NCI-H82 (cell line): ENCODE data around the gene PRKG1.
"Not testable (repeated sequence)": the region's sequence is repeated elsewhere in the genome, so short reads cannot be mapped to it uniquely, and the experiment has no call there.

Experiments
- DNase-seq: peaks from one replicate; lab custom pipeline; 2025; lab: John Stamatoyannopoulos, UW

The PRKG1 gene

DNA sequence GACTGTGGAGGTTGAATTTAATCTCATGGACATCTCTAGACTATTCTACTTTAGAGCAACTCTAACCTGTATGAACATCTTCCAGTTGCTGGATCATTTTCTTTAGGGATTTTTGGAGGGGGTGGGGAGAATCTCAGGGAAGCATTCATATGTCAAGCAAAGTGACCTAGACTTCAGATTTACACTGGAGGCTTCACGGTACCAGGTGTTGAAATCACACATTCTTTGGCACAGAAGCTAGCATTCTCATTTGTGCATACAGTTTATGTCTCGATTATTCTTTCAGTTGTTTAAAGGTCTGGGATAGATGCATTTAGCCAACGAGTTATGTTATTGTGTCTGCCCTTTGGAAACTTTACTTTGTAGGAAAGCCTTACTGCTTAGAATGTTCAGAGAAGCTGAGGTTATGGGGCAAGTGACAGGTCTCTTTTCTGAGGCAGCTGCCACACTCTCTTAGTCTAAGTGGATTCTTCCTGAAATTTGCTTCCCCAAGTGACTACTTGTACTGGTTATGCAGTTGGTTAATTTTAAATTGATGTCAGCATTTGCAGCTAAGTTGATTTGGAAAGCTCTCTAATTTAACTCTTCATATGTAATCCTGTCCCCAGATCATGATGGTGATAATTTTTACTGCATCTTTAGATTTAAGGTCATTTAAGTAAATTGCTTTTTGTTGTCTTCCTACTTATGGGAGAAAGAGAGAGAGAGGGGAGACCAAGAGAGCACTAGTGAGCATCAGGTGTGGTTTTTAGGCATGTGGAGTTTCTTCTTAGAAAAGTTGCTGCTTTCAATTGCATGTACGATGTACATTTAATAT is 153.8 kb downstream of the PRKG1 start:
- DNase-seq, result no peak

DNA sequence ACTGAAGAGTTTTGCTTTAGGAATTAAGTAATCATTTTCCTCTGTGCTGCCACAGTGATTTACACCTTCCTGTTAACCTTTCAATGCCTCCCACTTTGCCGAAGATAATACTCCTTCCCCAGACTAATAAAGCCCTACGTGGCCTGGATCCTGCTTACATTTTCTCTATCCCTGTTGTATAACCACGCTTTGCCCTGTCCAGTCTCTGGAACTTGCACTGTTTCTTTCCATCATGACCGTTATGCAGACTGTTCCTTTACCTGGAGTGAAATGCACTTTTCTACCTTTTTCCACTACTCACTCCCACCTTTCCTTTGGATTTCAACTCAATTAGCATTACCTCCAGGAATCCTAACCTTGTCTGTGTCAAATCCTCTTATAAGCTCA is 154.4 kb downstream of the PRKG1 start:
- no peak for DNase-seq

DNA sequence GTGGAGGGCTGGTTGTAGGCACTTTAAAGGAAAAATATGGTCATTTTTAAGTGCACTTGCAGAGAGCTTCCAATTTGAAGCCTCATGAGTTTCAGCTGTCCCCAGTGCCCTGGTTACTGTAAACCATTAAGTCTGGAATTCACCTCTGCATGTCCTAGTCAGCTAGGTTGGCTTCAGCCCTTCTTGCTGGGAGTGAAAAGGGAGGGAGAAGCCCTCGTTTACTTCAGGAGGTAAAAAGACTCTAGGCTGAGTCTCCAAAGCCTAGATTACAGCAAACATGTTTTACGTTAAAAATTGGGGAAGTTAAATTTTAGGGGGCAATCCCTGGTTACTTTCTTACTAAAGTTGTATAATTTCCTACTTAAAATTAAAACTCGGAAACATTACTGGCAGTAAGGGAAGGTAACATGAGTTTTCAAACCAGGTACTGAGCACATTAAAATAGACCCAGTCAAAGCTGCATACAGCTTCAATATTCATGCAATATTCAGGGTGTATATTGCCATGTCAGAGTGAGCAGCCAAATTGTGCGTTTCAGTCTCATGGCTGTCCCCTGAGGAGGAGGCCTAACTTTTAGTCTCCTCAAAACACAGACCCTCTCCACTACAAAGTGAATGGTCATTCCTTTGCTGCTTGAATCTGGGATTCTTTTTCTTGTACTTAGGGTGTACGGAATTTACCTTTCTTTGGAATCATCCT is 156.7 kb downstream of the PRKG1 start:
- no peak for DNase-seq

DNA sequence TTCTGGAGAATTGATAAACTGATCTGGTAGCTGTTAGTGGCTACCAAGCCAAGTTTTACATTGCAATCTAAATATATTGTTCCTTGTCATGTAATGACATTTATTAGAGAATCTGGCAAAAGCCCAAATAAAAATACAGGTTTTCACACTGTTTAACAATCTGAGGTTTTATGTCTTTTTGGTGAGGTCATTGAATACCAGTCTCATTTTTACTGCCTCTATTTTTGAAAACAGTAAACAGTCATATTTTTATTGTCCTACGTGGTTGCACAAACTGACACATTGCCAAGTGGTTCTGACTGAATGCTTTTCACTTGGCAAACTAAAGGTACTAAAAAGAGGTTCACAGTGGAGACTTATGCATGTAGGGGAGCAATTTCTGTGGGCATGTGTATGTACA is 157.5 kb downstream of the PRKG1 start:
- DNase-seq, result no peak

DNA sequence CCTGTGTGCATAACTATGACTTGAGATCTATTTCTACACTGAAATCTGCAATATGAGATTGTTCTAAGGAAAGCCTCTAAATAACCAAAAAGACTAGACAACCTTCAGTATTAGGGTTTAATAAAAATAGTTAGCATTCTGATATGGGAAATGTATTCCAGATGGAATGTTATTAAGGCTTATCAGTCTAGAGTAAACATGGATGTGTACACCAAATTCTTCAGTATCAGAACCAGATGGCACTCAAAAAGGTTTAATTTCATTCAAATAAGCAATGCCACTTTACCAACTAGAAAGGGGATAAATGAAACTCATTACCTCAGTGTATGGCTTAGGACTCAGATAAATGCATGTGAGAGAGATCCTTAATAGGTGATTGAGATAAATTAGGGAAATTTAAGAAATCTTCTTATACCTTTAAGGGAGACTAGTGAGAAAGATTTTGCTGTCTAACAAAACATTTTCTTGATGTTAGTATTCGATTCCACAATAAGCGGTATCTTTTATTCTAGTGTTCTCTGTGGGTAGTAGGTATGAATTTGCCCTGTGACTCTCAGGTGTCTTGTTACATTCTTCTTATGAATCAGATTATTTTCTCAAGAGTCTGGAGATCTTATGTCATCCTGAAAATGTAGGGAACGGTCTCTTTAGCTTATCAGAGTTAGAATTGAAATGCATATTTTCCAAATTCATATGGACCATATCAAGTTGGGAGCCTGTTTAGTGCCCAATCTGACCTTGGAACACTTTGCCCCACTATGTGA is 159.2 kb downstream of the PRKG1 start:
- DNase-seq, result no peak

DNA sequence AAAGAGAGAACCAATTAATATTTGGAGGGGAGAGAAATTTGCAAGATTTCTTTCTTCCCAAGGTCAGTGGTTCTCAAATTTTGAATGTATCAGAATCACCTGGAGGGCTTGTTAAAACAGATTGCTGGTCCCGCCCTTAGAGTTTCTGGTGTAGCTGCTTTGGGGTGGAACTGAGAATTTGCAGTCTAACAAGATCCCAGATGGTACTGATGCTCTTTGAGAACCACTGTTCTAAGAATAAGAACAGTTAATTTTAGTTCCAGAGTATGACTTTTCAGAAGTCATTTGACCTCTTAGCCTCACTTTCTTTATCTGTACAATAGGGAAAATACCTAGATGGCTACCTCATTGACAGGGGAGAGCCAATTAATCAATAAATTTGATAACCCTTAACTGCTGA is 161.6 kb downstream of the PRKG1 start:
- DNase-seq, result no peak

DNA sequence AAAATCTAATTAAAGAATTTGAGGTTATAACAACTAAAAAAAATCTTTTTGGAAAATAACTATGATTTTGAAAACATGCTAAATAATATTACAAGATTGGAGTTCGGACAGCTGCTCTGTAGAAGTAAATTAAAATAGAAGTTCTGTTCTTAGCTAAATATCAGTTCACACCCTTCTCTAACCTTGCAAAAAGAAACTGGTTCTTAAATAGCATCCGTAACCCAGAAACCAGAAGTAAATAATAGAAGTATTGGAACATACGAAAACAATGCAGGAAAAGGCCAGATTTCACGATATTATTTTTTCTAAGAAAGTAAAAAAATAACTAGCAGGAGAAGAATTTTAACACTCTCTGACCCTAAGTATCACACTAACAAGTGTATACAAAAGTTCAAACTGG is 164.7 kb downstream of the PRKG1 start:
- DNase-seq, result no peak

DNA sequence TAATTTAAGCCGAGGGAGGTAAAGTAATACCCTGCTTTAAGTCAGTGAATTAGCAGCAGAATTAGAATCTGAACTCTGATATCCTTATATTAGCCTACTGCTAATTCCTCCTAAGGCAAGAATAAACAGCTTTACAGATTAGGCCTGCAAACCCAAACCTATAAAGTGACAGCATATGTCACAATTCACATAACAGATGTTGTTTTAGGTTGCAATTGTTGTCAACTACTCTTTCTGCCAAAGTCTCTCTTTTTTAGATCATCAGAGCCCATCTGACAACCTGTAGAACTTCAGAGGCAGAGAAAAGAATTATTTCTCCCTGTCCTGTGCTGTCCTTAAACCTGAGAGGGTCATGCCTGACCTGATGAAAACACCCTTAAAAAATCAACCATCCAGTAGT is 167.2 kb downstream of the PRKG1 start:
- peak; percentile 66 for DNase-seq

DNA sequence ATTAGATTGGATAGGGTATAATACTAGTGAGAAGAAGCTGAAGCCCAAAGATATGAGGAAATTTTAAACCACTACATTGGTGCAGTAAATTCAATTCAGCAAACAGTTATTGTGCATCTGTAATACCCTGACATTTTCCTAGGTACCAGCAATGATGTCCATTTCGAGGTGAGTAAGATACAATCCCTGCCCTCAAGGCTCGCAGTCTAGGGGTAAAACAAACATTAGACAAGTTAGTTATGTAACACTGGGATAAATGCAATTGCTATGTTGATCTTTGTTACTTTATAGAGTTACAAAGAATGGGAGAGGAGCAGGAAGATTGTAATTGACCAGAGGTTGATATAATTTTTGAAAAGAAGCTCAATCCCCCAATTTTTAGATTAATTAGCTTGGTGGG is 168.1 kb downstream of the PRKG1 start:
- no peak for DNase-seq

DNA sequence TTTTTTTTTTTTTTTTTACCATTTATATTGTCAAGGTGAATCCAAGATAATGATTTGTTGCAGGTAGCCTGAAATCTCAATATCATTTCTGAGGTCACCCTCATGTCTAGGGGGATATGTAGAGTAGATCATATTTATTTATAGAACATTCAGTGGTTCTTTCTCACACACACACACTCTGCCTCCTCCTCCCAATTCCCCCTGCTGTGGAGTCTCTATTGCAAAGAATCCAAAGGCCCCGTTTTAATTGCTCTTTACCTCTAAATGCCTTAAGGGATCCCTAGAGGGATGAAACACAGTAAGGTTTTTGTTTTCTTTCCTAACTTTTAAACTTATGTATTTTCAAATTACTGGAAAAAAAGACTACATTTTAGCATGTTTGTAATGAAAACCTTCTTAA is 170.0 kb downstream of the PRKG1 start:
- DNase-seq, result no peak

DNA sequence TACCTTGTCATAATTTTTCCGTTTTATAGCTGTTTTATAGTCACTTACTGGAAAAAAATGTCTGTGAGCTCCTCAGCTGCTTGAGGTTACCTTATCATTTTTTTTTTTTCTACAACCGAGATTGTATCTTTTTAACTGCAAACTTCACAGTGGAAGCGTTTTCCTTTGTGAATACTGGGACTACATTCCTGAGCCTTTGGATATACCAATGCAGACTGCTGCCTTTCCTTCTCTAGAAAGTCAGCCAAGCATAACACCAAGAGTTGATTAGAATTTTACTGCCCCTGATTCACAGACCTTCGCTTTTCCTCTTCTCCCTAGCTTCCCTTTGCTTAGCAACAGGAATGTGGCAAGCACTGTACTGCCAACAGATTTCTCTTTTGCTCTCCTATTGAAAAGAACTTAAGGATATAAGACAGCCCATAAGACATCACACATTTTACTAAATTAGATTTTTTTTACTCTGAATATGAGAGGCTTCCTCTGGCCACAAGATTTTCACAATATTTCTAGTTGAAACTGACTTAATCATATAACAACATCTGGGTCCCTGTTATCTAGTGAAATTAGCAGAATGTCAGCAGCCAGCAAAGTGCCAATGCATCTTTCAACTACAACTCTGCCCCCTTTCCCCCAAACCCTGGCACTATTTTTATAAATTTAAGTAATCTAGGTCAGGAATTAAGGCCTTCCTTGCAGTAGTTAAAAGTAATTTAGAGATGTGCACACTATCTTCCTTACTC is 170.6 kb downstream of the PRKG1 start:
- no peak for DNase-seq

DNA sequence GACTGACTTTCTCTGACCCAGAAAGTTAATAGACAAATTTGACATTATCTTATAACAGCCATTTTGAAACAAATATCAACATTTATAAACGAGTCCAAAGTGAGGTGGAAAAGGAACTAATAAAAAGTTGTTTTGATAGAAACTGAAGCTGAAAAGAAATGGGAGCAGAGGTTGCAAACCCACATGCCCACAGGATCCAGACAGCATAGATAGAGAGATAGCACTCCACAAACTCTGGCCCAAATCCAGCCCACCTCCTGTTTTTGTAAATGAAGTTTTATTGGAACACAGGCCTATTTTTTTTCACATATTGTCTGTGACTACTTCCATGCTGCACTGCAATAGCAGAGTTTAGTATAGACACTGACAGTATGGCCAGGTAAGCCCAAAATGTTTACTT is 171.9 kb downstream of the PRKG1 start:
- DNase-seq, result no peak

DNA sequence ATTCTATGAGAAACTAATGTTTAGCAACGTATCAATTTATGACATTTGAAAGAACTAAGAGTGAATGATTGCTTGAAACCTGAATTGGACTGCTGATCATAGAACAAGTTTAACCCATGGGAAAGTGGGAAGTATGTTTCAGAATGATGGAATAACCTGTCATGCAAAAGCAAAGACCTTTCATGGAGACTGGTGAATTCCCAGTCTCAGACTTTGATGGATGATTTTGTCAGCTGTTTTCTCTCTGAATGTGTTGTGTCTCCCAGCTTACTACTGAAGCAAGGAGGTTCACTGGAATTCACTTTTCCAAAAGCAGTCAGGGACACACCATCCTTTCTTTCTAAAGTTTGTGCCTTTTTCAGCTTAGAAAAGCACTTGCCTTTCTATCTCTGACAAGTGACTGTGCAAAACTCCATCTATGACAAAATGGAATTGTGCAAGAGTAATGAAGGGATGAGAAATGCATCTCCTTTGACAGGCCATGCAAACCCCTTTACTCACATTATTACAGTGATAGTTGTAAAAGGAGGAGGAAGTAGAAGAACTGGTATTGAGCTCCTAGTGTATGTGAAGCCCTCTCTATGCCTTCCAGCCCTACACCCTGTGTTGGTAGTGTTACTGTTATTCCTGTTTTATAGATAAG is 176.1 kb downstream of the PRKG1 start:
- no peak for DNase-seq

DNA sequence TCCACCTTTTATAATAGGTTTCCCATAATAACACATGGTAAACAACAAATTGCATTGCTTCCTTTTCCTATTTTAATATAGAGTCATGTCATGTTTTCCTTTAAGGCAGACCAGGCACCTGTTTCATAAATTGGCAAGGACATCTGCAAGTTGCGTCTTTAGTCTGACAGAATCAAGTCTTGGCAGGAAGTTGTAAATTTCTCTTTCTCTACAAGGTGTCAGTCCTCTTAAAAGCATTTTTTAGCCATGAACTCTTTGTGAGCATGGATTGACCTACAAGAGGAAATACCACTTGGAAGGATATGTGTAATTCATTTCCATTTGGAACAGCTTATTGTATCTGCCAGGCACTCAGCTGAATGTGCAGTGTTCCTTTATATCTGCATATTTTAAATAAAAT is 176.8 kb downstream of the PRKG1 start:
- DNase-seq, result no peak

DNA sequence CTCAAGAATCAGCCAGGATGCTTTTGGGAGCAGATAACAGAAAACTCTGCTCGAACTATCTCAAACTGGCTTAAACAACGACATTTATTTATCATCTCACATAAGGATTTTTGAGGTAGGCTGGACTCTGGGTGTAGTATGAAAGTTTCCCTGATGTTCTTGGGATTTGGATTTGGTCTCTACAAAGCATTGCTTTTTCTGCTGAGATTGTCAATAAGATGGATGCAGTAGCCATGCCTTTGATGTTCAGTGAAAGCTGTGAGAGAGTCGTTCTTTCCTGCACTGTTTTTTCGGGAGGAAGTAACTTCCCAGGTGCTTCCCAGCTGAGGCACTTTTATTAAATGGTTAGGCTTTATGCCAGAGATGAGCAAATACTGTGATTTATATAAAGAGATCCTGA is 181.1 kb downstream of the PRKG1 start:
- no peak for DNase-seq

DNA sequence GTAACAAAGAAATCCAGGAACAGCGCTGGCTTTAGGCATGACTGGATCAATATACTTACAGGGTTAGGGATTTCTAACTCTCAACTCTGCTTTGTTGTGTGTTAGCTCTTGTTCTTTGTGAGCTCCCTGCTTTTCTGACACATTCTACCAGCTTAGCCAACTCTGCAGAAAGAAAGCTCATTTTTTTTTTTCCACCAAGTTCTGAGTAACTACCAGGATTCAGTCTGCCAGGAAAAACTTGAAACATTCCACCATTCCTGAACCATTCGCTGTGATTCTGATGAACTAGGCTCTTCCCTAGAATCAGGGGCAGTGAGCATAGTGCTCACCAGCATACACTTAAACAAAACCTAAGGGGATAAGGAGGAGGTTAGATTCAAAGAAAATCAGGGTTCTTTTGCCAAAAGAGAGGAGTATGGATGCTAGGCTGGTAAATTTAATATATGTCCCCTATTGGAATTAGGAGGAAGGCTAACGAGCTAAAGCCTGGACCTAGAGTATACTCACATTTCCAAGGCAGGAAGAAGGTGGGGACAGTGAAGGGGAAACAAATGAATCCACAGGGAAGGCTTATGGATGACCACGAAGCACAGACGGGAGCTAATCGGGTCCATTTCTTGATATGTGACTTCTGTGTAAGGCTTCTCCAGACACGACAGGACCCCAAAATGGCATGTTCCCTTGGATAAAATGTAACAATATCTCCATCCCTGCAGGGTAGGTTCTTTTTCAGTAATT is 183.4 kb downstream of the PRKG1 start:
- DNase-seq, result no peak

DNA sequence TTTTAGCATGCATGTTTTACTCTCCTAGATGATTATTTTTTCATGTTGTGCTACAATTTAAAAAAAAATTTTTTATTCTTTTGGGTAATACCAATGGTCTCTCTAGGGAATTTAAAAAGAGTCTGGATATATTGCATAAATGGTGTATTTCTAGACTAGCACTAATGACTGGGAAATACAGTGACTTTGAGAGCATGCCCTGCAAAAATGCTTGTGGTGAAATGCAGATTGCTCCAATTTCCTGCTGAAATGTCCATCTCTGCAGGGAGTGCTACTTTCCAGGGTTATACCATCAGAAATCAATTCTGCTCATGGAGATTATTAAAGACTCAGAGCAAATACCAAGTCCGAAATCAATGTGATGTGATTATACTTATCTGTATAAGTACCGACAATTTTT is 186.1 kb downstream of the PRKG1 start:
- no peak for DNase-seq

DNA sequence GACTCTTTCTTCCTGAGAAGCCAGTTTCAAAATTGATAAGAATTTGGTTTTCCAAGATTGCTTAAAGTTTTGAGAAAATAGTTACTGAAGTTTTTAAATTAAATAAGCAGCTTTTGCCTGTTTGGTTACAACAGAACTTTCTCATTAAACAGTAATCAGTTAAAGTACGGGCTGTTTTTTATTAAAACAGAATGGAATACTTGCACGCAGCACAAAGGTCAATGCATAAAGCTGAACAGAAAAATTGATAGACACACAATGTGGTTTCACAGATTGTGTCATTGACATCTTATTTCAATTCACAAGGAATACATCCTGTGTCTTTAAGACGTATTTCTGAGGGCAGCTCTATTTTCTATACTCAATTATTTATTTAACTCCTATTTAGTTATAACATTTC is 192.2 kb downstream of the PRKG1 start:
- DNase-seq, result no peak

DNA sequence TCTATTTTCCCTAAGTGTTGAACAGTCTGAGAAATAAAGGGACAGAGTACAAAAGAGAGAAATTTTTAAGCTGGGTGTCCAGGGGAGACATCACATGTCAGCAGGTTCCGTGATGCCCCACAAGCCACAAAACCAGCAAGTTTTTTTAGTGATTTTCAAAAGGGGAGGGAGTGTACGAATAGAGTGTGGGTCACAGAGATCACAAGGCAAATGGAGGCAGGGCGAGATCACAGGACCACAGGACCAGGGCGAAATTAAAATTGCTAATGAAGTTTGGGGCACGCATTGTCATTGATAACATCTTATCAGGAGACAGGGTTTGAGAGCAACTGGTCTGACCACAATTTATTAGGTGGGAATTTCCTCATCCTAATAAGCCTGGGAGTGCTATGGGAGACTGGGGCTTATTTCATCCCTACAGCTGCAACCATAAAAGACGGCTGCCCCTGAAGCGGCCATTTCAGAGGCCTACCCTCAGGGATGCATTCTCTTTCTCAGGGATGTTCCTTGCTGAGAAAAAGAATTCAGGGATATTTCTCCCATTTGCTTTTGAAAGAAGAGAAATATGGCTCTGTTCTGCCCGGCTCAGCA is 193.8 kb downstream of the PRKG1 start:
- DNase-seq, result not testable (repeated sequence)

DNA sequence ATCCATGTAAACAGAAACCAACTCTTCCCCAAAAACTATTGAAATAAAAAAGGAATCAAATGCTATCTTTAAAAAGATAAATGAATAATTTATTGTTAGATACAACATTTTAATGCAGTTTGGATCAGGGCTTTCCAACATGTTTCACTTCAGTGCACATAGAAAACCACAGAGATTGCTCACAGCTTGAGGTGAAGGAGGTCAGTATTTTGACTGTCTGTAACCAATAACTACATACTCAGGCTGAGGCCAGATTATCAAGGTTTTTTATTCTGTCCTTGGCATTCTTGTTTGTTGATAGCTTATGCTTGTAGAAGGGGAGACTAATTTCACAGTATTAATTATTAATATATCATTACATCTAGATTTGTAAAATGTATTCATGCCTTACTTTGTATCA is 195.5 kb downstream of the PRKG1 start:
- no peak for DNase-seq
